Kidney (tissue), 14 donors: ENCODE data around the gene MLLT10. TPM values are rescaled to one million over a fixed set of nuclear protein-coding genes. Genes with fewer than 3 reads are reported as not detected.
A peak's percentile ranks its signal among the peaks of the same experiment; 100 is the strongest.

Source experiments
- DNase-seq, 5 donors: peaks; one replicate each; pipeline ENCODE4 v3.0.0-alpha.2; 2013 to 2020
- FAIRE-seq: peaks from 2 replicates; lab custom pipeline; 2012; peaks lifted over from hg19 to GRCh38; lab: Jason Lieb, UNC
- H3K27ac ChIP-seq, 2 donors: one replicate each; pipeline ENCODE4 v1.7.0; 2013; ENCODE audit warnings: low read depth in 2 of 2, low read length in 2 of 2, inconsistent platforms in 1 of 2
- H3K27me3 ChIP-seq: one replicate; pipeline ENCODE4 v1.7.1; 2013; ENCODE audit warnings: low read length, inconsistent platforms; ENCODE audit not compliant: control insufficient read depth, insufficient read depth
- H3K36me3 ChIP-seq, 3 donors: one replicate each; pipeline versions ENCODE4 v1.7.0 to v1.7.1; 2013; ENCODE audit warnings: low read length in 3 of 3, control low read depth in 1 of 3, inconsistent platforms in 1 of 3; ENCODE audit not compliant: insufficient read depth in 3 of 3, control insufficient read depth in 2 of 3
- H3K4me1 ChIP-seq, 3 donors: one replicate each; pipeline versions ENCODE4 v1.7.0 to v1.7.1; 2013; ENCODE audit warnings: low read length in 3 of 3, inconsistent platforms in 1 of 3, low read depth in 1 of 3; ENCODE audit not compliant: control insufficient read depth in 2 of 3, insufficient read depth in 2 of 3
- H3K4me3 ChIP-seq, 3 donors: one replicate each; pipeline versions ENCODE4 v1.7.0 to v1.8.1; 2013; ENCODE audit warnings: low read length in 3 of 3, control low read depth in 1 of 3, inconsistent platforms in 1 of 3
- H3K9ac ChIP-seq, 3 donors: one replicate each; pipeline versions ENCODE4 v1.7.0 to v1.7.1; 2013; ENCODE audit warnings: low read length in 3 of 3, control low read depth in 1 of 3, inconsistent platforms in 1 of 3
- H3K9me3 ChIP-seq, 3 donors: one replicate each; pipeline versions ENCODE4 v1.7.0 to v1.7.1; 2013; ENCODE audit warnings: low read length in 3 of 3, control low read depth in 1 of 3, inconsistent platforms in 1 of 3; ENCODE audit not compliant: control insufficient read depth in 2 of 3, insufficient read depth in 1 of 3
- CTCF ChIP-seq: IDR thresholded peaks from 3 replicates; pipeline ENCODE4 v1.5.1; 2012; ENCODE audit warnings: mild to moderate bottlenecking, moderate library complexity, borderline replicate concordance; ENCODE audit not compliant: insufficient read depth; ENCODE audit errors: extremely low read depth
- intact Hi-C: fragments of 100-400 bp; cut with DNase I; formaldehyde crosslinking; loops from one replicate; pipeline ENCODE4 v1.11.1; 2022
- polyA plus RNA-seq: library from polyadenylated mRNA; stranded (reverse); fragments of 350-450 nt; fragmentation: Illumina TruSeq; extraction: RNeasy Lipid Tissue Mini Kit (QIAGEN cat#74804); gene quantifications from one replicate; pipeline ENCODE4 v1.2.3, GENCODE V29; 2014; ENCODE audit warnings: low read depth, low replicate concordance; ENCODE audit not compliant: insufficient read depth
- total RNA-seq: library from RNA; stranded (reverse); fragmentation: NEBNext Ultra II Directional; extraction: Animal tissue kit (Norgen Biotek cat#: 25700); gene quantifications from one replicate; pipeline ENCODE4 v1.2.1, GENCODE V29; 2021
- donor health status: control.
- donor health status: control.
- donor health status: control.
- donor health status: control.
- donor health status: control.
- donor health status: DM: yes; HTN: yes; CAD: no.
- donor health status: Normal renal cell carcinoma (clear cell type).

MLLT10 gene
- total and polyA plus RNA-seq, 2 donors from 2014 or later: 11.0 to 54.2 TPM

- no peaks in the 10 kb centered on the region for H3K36me3 ChIP-seq
- no peak overlapping the region for H3K27ac ChIP-seq
- peak overlapping the region in 2 of 3 donors; percentile 13 to 67 for H3K4me3 ChIP-seq
- H3K9ac ChIP-seq: peak overlapping the region in 2 of 3 donors; percentile 8 to 33
- DNase-seq: no peak
- FAIRE-seq: no peak
- no peaks in the 10 kb centered on the region for H3K27me3 ChIP-seq
- peaks cover 0 to 13% (median 13%) of the 10 kb centered on the region in 3 donors for H3K4me1 ChIP-seq
- intact Hi-C loops: no loop called here
- TF ChIP-seq CTCF: no peak
- no peaks in the 10 kb centered on the region for H3K9me3 ChIP-seq
Observed at GRCh38 chr10:21524131-21524525, 9.9 kb upstream of the MLLT10 start.

GRCh38 chr10:21524526-21525366 is 9.3 kb upstream of the MLLT10 start:
- Histone ChIP-seq H3K27me3 (no peaks in the 10 kb centered on the region), H3K36me3 (no peaks in the 10 kb centered on the region), H3K9ac (peak overlapping the region; percentile 72 to 90 (median 83)), H3K4me3 (peak overlapping the region; percentile 67 to 87 (median 77)), H3K9me3 (no peaks in the 10 kb centered on the region), H3K27ac (peak overlapping the region; percentile 98), H3K4me1 (peaks cover 0 to 13% (median 13%) of the 10 kb centered on the region in 3 donors)
- TF ChIP-seq CTCF: no peak
- intact Hi-C loops: no loop called here
- DNase-seq (peak in 4 of 5 donors; percentile 56 to 84 (median 65)), FAIRE-seq (no peak)

GRCh38 chr10:21525367-21526187 is 8.5 kb upstream of the MLLT10 start, which contains the start of gene SKIDA1:
Gene SKIDA1, minus strand, starts transcription at chr10:21525682. Its CDS starts 7,860 bp downstream, at chr10:21517822.
- no peaks in the 10 kb centered on the region for H3K9me3 ChIP-seq
- intact Hi-C loops: no loop called here
- H3K4me1 ChIP-seq: peaks cover 0 to 13% (median 12%) of the 10 kb centered on the region in 3 donors
- peak within 1 kb of the TSS; percentile 98 for H3K27ac ChIP-seq
- peak within 1 kb of the TSS; percentile 67 to 87 (median 77) for H3K4me3 ChIP-seq
- TF ChIP-seq CTCF: no peak
- DNase-seq: peak; percentile 95 to 99 (median 97)
- FAIRE-seq: no peak
- H3K27me3 ChIP-seq: no peaks in the 10 kb centered on the region
- no peaks in the 10 kb centered on the region for H3K36me3 ChIP-seq
- peak within 1 kb of the TSS; percentile 90 to 93 (median 92) for H3K9ac ChIP-seq
